G401.6 (cell line): ENCODE data around the gene DMXL1.
"Not testable (repeated sequence)": the region's sequence is repeated elsewhere in the genome, so short reads cannot be mapped to it uniquely, and the experiment has no call there.

Experiments
- FAIRE-seq: peaks from 2 replicates; lab custom pipeline; 2012; peaks lifted over from hg19 to GRCh38; lab: Jason Lieb, UNC

The DMXL1 gene

GRCh38 chr5:119071561-119071995 is 691 bp downstream of the DMXL1 start:
- no peak for FAIRE-seq

DNA sequence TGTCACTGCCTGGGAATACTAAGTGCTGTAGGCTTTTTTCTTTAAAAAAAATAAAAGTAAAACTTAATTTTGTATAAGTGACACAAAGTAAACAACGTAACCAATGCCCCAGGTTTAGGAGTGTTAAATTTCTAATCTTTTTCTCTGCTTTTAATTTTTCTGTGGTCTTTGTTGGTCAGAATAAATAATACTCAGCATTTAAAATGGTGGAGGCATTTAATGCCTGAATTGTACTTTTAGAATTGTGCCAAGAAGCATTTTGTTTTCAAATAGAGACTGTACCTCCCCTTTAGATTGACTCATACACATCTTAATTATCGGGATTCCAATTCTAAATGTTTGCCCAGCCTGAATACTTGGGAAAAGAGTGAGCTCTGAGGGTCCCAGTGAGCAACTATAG is 1.6 kb downstream of the DMXL1 start:
- FAIRE-seq: no peak

DNA sequence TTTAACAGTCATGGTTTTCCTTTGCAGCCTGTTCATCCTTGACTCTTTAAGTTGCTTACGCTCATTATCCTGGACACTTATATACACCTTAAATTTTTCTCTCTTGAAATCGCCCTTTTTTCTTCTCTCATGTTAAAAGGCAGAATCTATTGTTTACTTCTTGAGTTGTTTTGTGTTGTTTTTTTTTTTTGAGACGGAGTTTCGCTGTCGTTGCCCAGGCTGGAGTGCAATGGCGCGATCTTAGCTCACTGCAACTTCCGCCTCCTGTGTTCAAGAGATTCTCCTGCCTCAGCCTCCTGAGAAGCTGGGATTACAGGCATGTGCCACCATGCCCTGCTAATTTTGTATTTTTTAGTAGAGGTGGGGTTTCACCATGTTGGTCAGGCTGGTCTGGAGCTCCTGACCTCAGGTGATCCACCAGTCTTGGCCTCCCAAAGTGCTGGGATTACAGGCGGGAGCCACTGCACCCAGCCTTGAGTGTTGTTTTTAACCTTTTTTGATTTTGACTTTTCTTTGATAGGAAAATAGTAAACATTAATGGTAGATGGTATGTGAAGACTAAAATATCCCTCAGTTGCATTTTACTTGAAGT is 3.0 kb downstream of the DMXL1 start:
- not testable (repeated sequence) for FAIRE-seq

DNA sequence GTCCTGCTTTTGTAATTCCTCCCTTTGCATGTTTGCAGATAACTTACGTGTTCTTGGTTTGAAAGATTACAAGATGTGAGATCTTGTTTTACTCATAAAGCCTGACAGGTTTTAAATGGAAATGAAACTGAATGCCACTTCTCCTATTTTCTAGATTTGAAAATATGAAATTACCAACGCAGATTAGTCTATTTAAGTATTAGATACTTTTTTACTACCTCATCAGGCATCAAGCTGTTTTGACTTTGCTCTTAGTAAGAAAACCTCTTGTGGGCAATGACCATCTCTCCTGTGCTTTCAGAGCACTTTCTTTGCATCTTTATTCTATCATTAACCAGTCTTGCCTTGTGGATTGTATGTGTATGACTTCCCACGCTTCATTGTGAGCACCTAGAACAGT is 3.5 kb downstream of the DMXL1 start:
- no peak for FAIRE-seq

- not testable (repeated sequence) for FAIRE-seq
Observed at GRCh38 chr5:119075269-119075668, 4.4 kb downstream of the DMXL1 start.

DNA sequence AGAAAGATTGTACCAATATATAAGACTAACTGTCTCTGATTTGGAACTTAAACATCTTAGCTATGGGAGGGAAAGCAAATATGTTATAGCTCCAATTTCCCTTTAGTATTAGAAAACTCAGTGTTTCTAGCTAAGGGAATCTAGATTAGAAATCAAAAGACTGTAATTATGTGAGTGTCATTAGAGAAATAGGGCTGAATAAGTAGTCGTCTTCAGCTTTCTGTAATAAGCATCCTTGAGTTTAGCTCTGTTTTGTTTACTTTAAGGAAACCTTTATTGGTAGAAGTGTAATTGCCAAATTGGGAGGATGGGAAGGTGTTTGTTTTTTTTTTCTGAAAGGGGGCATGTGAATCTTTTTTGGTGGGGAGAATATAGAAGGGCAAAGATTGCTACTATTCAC is 5.2 kb downstream of the DMXL1 start:
- no peak for FAIRE-seq

- no peak for FAIRE-seq
Observed at GRCh38 chr5:119077444-119077843, 6.6 kb downstream of the DMXL1 start.

DNA sequence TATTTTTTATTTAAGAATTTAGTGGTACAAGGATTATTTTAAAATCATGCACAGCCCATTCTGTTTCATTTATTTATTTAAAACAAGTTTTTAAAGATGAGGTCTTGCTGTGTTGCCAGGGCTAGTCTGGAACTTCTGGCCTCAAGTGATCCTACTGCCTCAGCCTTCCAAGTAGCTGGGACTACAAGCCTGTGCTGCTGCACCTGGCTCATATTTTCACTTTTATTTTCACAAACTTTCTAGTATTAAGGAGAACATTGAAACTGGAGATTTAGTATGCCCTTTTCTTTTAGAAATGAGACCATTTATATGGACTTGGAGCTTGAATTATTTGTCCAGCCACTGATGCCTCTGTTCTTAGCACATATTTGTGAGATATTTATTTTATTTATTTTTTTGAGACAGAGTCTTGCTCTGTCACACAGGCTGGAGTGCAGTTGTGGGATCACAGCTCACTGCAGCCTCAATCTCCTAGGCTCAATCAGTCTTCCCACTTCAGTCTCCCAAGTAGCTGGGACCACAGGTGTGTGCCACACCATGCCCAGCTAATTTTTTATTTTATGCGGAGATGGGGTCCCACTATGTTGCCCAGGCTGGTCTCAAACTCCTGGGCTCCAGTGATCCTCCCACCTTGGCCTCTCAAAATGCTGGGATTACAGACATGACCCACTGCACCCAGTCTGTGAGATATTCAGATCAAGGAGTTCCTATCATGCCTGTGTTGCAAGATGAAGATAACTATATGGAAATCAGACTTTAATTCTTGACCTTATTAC is 7.4 kb downstream of the DMXL1 start:
- FAIRE-seq: no peak

DNA sequence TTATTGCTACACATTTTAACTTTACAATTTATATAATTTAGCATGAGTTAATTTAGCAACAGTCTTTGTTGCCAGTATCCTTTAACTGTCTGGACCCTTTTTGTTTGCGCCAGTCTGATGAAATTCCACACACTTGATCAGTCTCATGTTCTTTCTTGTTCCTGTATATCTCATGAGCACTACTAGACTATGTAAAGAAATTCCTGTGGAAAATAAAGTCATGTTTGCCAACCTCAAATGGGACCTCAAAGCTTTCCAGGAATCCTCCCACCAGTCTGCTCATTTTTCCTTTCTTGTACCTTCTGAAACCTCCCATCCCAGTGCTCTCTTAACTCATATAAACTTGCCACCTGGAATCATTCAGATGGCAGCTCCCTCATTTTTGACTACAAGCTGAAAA is 8.0 kb downstream of the DMXL1 start:
- no peak for FAIRE-seq

DNA sequence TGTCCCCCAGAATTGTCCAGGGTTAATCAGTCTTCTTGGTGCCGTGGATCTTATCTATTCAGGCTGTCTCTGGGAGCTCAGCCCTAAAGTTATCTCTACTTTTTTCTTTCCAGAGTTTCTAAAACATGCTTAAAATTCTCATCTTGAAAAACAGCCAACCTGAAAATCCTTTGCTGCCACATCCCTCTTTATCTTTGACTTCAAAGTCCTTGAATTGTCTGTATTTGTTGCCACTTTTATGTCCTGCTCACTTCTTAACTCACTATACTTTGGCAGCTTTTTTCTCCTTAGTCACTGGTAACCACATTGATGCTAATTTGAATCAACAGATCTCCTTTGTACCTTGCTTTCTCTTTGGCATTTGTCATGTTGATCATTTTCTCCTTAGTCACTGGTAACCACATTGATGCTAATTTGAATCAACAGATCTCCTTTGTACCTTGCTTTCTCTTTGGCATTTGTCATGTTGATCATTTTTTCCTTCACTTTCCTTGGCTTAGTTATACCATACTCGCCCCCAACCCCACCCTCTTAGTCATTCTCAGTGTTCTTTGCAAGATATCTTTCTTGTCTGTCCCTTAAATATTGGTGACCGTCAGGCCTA is 8.5 kb downstream of the DMXL1 start:
- no peak for FAIRE-seq

DNA sequence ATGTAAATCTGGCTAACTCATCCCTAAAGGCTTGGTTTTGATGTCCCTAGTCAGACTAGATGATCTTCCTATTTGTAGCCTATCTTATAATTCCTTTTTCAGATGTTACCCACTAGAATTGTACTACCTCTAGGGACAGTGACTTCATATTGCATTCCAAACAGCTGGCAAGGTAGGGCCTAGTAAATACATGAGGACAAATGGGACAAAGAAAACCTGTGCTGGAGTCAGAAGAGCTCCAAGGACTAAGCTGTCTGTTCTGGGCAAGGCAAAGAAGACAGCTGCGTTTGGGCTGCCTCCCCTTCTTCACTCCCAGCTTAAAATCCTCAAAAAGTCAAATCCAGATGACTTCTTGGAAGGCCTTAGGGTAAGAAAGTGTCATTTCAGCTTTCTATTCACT is 10.0 kb downstream of the DMXL1 start:
- no peak for FAIRE-seq

DNA sequence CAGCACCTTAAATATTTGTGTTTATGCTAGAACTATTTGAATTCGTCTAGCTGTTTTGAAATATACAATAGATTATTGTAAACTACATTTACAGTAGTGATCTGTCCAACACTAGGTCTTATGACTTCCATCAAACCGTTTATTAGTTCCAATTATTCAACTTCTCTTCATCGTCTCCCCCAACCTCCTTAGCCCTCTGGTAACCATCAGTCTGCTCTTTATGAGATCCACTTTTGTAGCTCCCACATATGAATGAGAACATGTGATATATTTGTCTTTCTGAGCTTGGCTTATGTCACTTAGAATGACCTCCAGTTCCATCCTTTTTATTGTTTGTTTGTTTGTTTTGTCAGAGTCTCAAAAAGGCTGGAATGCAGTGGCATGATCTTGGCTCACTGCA is 11.8 kb downstream of the DMXL1 start:
- no peak for FAIRE-seq

GRCh38 chr5:119083679-119084078 is 12.8 kb downstream of the DMXL1 start:
- no peak for FAIRE-seq

GRCh38 chr5:119088438-119088837 is 17.6 kb downstream of the DMXL1 start:
- FAIRE-seq: no peak

DNA sequence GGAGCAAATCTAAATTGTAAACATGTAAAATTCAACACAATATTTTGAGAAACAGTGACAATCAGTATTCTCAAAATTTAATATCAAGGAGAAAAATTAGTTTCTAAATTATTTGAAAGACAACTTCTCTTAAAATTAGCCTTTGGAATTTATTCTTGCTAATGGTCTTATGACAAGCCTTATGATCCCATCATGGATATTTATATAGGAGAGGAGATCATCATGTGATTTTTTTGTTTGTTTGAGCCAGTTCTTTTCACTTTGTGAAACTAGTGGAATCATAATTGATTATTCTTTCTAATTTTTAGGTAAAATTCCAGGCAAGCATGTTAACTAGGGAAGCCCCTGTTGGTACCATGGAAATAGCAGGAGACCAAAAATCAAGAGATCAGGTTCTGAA is 24.7 kb downstream of the DMXL1 start:
- no peak for FAIRE-seq

GRCh38 chr5:119105971-119106370 is 35.1 kb downstream of the DMXL1 start:
- no peak for FAIRE-seq

GRCh38 chr5:119112151-119112550 is 41.3 kb downstream of the DMXL1 start:
- no peak for FAIRE-seq

GRCh38 chr5:119117237-119117636 is 46.4 kb downstream of the DMXL1 start:
- no peak for FAIRE-seq

DNA sequence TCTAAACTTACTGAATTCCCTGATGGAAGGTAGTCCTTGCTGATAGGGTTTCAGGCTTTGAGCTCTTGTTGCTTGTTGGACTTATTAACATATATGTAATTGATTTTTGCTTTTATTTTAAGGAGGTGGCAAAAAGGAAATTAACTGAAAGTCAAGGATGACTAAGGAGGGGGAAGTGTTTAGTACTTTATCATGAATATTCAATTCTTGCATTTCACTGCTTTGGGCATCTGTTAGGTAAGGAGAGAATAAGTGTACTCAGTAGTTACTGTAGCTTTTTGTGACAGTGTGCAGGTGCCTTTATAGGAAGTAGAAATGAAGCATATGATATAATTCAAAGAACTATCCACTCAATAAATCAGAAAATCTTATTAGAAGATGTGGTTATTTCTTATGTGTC is 47.1 kb downstream of the DMXL1 start:
- no peak for FAIRE-seq

DNA sequence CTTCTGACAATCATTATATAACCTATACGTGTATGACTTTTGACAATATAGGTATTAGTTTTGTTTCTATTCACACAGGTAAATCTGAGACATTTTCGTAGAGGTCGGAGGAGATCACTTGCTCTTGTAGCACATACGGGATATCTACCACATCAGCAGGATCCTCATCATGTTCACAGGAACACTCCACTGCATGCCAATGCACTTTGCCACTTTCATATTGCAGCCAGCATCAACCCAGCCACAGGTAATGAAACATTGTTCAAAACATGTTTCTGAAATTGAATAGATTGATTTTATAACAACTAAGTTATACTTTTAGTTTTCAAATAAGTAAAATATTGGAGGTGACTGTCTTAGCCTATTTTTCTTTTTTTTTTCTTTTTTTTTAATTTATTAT is 50.0 kb downstream of the DMXL1 start:
- no peak for FAIRE-seq

GRCh38 chr5:119122474-119122873 is 51.6 kb downstream of the DMXL1 start:
- not testable (repeated sequence) for FAIRE-seq

DNA sequence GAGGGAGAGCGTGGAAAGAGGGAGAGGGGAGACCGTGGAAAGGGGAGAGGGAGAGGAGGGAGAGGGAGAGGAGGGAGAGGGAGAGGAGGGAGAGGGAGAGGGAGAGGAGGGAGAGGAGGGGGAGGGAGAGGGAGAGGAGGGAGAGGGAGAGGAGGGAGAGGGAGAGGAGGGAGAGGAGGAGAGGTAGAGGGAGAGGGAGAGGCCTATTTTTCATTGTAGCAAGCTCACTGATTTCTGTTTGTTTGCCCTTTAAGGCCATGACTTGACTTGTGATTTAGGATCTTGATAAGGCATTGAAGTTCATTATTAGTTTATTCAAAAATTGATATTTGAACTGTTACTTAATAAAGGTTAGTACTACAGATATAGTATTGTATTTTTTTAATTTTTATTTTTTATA is 52.4 kb downstream of the DMXL1 start:
- no peak for FAIRE-seq

GRCh38 chr5:119129770-119130169 is 58.9 kb downstream of the DMXL1 start:
- no peak for FAIRE-seq
